GM19397 (cell line): ENCODE measurements around the gene CEP112.
"Not testable (repeated sequence)": the region's sequence is repeated elsewhere in the genome, so short reads cannot be mapped to it uniquely, and the experiment has no call there.

Experiments used
- ATAC-seq: cut with Tn5 transposase; IDR thresholded peaks from one replicate; pipeline ENCODE4 v1.9.1; 2021; ENCODE audit warnings: mild to moderate bottlenecking, moderate library complexity; ENCODE audit not compliant: unreplicated experiment

CEP112 gene

GRCh38 chr17:65750166-65750565, 441.8 kb downstream of the CEP112 start:
- no peak for ATAC-seq

- no peak for ATAC-seq
Observed at GRCh38 chr17:65749479-65749878, 442.5 kb downstream of the CEP112 start.

GRCh38 chr17:65745241-65745640, 446.7 kb downstream of the CEP112 start:
- ATAC-seq = no peak

- no peak for ATAC-seq
Observed at GRCh38 chr17:65743308-65743655, 448.7 kb downstream of the CEP112 start.

- no peak for ATAC-seq
Observed at GRCh38 chr17:65742403-65743307, 449.3 kb downstream of the CEP112 start.

- no peak for ATAC-seq
Observed at GRCh38 chr17:65741710-65742109, 450.2 kb downstream of the CEP112 start.

GRCh38 chr17:65739034-65739433, 452.9 kb downstream of the CEP112 start:
- ATAC-seq = no peak

GRCh38 chr17:65737451-65737850, 454.5 kb downstream of the CEP112 start:
- ATAC-seq = no peak

GRCh38 chr17:65733314-65733713, 458.6 kb downstream of the CEP112 start:
- no peak for ATAC-seq

GRCh38 chr17:65732667-65733066, 459.3 kb downstream of the CEP112 start:
- not testable (repeated sequence) for ATAC-seq

GRCh38 chr17:65730711-65731169, 461.2 kb downstream of the CEP112 start:
- no peak for ATAC-seq

- ATAC-seq = no peak
Observed at GRCh38 chr17:65729207-65729606, 462.7 kb downstream of the CEP112 start.

GRCh38 chr17:65727832-65728231, 464.1 kb downstream of the CEP112 start:
- ATAC-seq = no peak

- no peak for ATAC-seq
Observed at GRCh38 chr17:65727246-65727645, 464.7 kb downstream of the CEP112 start.

- ATAC-seq = no peak
Observed at GRCh38 chr17:65723431-65724151, 468.3 kb downstream of the CEP112 start.

- ATAC-seq = no peak
Observed at GRCh38 chr17:65718601-65719000, 473.3 kb downstream of the CEP112 start.

- ATAC-seq = no peak
Observed at GRCh38 chr17:65712383-65713267, 479.3 kb downstream of the CEP112 start.

- ATAC-seq = no peak
Observed at GRCh38 chr17:65711671-65712276, 480.2 kb downstream of the CEP112 start.

GRCh38 chr17:65707780-65708179, 484.2 kb downstream of the CEP112 start:
- no peak for ATAC-seq

GRCh38 chr17:65704731-65705130, 487.2 kb downstream of the CEP112 start:
- no peak for ATAC-seq

- ATAC-seq = no peak
Observed at GRCh38 chr17:65703891-65704290, 488.0 kb downstream of the CEP112 start.
